Upper lobe of left lung (tissue), 4 donors: ENCODE results near the gene DUS1L.

ENCODE experiments used
- CTCF ChIP-seq, 6 experiments: fragments of 450-650 bp in 4 of 6; fragments of 200-600 bp in 2 of 6; sonication (generic) in 2 of 6; IDR thresholded peaks; one replicate each; pipeline ENCODE4 v1.5.1; 2016 to 2019; ENCODE audit warnings: antibody characterized with exemption in 6 of 6
- EP300 ChIP-seq, 4 donors: sonication (generic); formaldehyde crosslinking; IDR thresholded peaks; one replicate each; pipeline ENCODE4 v1.5.1; 2017; ENCODE audit warnings: antibody characterized with exemption in 4 of 4, control low read depth in 2 of 4
- POLR2A ChIP-seq, 4 donors: fragments of 450-650 bp; IDR thresholded peaks; one replicate each; pipeline ENCODE4 v1.5.1; 2016 to 2017; ENCODE audit warnings: antibody characterized with exemption in 4 of 4, mild to moderate bottlenecking in 2 of 4
- POLR2AphosphoS5 ChIP-seq, 2 donors: sonication (generic); formaldehyde crosslinking; IDR thresholded peaks; one replicate each; pipeline ENCODE4 v1.5.1; 2017; ENCODE audit warnings: antibody characterized with exemption in 2 of 2

DNA sequence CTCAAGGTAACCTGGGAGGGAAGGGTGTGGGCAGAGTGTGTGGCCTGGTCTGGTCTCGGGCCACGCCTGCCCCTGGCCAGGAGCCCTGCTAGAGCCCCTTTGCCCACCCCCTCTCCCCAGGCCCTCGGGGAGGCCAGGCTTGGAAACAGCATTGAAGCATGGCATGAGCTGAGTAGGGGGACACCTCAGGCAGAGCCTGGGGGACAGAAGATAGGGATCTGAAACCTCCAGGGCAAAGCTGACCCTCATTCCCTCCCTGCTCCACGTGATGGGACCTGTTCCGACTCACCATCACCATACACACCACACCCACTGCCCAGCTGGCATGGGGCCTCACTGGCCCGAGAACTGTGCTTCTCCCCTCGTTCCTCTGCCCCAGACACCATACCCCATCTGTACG lies 16.5 kb downstream of the DUS1L start:
- TF ChIP-seq EP300 (IDR thresholded peaks at IDR 0.05) = no peak
- no peak for TF ChIP-seq CTCF (IDR thresholded peaks at IDR 0.05)
- no peak for TF ChIP-seq POLR2A (IDR thresholded peaks at IDR 0.05)
- no peak for TF ChIP-seq POLR2AphosphoS5 (IDR thresholded peaks at IDR 0.05)
